ENCODE results near the gene PGRMC1.
"Not testable (repeated sequence)": the region's sequence is repeated elsewhere in the genome, so short reads cannot be mapped to it uniquely, and the experiment has no call there.

The PGRMC1 gene

GRCh38 chrX:119235051-119235511 lies 1.0 kb upstream of the PGRMC1 start:
- DNase-seq (ENCODE audit: low spot score) = no peak

DNA sequence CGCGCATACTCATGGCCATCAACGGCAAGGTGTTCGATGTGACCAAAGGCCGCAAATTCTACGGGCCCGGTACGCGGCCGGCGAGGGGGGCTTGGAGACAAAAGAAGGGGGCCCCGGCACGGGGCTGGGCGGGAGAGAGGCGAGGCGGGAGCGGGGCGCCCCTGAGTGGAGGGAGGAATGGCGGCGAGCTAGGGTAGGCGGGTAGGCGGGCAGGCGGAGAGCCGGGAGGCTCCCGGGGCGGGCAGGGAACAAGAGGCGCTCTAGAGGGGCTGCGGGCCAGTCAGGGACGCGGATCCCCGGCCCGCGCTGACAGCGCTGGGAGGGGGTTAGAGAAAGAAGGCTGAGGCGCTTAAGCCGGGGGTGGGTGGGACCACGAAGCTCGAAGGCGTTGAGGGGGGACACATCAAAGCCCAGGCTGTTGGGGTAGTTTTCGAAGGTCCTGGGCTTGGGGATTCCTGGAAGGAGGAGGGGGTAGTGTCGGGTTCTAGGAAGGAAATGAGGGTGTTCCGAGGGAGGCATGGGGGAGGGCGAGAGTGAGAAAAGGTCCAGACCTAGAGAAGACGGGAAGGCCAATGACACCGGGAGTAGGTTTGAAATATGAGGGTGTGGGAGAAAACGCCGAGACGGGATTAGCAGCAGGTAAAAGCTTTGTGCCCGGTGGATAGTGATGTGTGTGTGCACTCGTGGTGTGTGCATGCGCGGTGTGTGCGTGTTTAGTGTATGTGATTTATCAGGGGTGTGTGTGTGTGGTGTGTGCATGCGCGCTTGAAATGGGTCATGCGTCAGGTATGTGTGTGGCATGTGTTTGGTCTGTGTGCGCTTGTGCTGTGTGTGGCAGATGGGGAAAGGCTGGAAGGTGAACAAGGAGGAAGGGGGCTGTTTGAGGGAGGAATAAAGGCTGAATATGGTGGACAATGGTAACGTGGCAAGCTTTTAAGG lies 807 bp downstream of the PGRMC1 start:
- peak; percentile 7 for DNase-seq (ENCODE audit: low spot score)

DNA sequence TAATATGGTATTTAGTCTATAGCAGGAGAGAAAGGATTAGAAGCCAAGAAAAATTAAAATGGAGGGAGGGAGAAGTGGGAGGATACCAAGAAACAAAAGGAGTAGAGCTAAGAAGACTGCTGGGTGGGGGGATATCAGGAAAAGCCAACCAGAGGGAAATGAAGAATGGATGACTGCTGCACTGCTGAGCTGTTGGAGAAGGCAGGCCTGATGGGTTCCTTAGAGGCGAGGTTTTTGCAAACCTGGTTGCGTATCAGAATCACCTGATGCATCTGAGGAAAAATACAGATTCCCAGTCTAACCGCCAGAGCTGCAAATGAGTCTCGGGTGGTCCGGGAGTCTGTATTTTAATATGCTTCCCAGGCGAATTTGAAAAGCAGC lies 1.5 kb downstream of the PGRMC1 start:
- no peak for DNase-seq (ENCODE audit: low spot score)

DNA sequence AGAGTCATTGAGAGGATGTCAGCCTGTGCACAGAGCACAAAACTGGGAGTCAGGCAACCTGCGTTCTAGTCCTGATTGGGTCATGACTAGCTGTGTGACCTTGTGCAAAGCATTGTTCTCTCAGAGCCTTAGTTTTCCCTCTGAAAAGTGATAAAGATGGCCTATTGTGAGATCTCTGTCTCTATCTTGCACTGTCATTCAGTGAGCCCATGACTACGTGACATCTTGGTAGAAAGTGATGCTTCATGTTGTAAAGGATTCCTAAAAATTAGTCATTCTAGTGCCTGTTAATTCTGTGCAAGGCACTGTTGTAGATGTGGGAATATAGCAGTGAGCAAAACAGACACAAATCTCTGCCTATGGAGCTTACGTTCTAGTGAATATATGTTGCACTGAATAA lies 2.5 kb downstream of the PGRMC1 start:
- DNase-seq (ENCODE audit: low spot score) = no peak

GRCh38 chrX:119240356-119240755 lies 4.3 kb downstream of the PGRMC1 start:
- DNase-seq (ENCODE audit: low spot score) = no peak

- no peak for DNase-seq (ENCODE audit: low spot score)
These were observed 11.6 kb downstream of the PGRMC1 start for GRCh38 chrX:119247702-119248101.

GRCh38 chrX:119249891-119250290 lies 13.8 kb downstream of the PGRMC1 start:
- DNase-seq (ENCODE audit: low spot score) = no peak

DNA sequence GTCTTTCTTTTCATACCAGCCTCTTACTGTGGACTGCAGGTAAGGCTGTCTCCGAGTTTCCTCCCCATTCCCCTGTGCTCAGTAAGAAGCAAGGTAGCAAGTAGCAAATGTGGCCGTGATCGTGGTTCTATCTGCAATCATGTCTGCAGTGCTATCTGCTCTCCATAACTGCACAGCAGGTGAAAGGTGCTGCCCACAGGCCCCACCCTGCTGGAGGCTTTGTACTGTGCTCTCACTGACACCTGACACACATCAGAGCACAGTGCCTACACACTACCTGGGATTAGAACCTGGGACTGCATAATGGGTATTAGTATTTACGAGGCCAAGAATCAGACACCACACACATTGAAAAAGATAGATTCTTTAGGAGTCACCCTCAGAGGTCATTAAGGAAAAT lies 15.3 kb downstream of the PGRMC1 start:
- no peak for DNase-seq (ENCODE audit: low spot score)

DNA sequence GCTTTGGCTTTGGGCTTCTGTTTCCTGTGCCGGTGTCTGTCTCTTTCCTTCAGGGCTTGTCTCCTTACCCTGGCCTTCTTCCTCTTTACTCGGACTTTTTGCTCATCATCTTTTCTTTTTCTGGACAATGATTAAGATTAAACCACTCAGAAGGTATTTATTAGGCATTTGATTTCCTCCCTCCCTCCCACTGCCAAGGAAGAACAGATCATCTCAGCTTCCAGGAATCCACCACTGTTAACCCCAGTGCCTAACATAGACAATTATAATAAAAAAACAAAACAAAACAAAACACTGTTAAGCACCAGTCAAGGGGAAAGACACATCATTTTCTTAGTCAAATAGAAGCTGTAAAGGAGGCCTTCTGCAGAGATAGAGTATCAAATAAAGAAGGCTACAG lies 16.6 kb downstream of the PGRMC1 start:
- no peak for DNase-seq (ENCODE audit: low spot score)

DNA sequence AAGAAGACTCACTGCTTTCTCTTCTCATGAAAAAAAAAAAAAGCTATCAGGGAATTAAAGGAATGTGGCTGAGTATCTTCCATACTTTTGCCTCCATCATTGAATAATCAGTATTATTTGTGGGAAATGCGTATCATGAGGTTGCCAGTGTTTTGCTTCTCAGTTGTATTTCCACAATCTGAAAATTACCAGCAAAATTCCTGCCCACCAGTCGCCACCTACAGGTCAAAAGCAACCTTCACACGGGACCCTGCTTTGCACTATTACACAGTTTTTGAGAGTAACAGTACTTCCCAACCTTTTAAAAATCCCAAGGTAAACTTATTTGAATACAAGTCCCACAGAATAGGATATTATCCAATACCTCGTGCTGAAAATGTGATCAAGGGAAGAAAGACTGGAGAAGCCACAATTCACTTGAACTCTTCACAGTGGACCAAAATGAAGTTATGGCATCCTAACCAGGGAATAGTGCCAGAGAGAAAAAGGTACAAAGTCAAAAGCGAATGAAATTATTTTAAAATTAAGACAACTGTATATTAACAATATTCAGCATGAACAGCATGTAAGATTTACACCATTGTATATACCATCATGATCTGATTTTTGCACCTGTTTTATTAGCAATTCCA lies 30.4 kb downstream of the PGRMC1 start:
- peak; percentile 17 for DNase-seq (ENCODE audit: low spot score)

- not testable (repeated sequence) for DNase-seq (ENCODE audit: low spot score)
These were observed 31.0 kb downstream of the PGRMC1 start for GRCh38 chrX:119267115-119267514.

DNA sequence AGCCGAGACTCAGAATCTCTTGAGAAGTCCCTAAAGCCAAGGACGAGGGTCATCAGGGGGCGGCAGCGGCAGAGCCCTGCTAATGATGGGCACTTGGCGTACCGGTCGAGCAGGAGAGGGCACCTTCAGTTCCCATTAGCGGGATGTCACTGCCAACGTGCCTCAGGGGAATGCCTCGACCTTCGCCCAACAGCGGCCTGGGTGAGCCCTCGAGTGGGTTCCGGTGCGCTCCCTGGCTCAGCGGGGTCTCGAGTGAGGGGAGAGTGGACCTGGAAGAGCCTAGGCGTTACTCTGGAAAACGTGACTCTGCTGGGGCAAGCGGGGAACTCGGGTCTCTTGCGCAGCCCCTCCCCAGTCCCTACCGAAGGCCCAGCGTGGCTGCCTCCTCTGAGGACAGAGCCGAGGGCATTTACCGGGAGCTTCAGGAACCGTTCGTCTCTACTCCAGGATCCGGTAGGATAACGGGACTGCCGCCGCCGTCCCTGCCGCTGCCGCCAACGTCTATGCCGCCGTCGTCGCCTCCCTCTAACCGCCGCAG lies 36.9 kb downstream of the PGRMC1 start:
- no peak for DNase-seq (ENCODE audit: low spot score)

DNA sequence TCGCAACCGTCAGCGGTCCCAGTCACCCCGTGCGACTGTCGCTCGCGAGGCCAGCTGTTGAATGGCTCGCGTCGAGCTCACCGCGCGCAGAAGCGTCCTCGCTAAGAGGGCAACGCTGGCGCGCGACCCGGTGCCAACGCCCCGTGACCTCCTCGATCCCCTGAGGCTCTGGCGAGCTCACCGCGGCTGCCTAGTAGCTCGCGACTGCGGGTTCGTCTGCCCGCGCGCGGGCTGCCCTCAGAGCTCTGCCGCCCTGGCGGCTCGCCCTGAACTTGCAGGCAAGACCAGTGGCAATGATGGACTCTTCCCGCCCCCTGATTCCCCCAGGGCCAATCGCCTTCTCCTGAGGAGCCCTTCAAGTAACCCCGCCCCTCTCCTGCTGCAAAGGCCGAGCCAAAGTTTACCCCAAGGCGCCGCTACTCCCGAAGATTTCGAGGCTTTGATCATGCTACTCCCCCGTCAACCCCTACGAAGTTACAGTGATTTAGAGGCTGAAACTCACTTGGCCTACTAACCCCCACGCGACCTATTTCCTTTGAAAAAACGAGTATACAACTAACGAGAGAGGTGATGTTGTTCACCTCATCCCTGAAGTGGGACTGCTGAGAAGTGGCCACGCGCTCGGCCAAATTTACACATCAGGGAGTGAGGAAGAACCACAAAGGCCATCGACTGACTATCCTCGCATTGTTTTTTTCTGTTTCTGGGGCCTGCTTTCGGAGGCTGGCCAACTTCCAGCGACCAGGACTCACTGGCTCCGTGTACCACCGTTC lies 37.5 kb downstream of the PGRMC1 start:
- DNase-seq (ENCODE audit: low spot score) = peak; percentile 35

DNA sequence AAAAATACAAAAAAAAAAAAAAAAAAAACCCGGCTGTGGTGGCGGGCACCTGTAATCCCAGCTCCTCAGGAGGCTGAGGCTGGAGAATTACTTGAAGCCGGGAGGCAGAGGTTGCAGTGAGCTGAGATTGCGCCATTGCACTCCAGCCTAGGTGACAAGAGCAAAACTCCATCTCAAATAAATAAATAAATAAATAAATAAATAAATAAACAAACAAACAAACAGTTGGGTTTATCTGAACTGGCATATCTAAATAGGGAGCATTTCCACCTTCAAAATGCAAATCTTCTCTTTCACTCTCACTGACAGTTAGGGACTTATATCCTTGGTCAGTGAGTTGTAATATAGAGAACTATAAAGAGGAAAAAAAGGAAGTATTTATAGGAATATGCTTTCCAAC lies 46.3 kb downstream of the PGRMC1 start:
- not testable (repeated sequence) for DNase-seq (ENCODE audit: low spot score)

DNA sequence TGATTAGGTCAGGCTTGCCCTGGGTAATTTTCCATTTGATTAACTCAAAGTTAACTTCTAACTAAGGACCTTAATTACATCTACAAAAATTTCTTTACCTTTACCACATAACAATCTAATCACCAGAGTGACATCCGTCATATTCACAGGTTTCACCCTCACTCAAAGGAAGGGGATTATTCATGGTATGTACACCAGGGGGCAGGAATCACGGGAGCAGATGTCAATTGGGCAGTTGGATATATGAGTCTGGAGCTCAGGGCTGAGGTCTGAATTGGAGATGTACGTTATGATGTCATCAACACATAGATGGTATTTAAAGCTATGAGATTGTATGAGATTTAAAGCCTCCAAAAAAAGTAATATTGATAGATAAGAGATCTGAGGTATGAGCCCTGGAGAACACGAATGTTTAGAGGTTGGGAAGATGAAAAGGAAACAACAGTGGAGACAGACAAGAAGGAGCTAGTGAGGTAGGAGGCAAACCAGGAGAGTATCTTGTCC lies 52.9 kb downstream of the PGRMC1 start:
- DNase-seq (ENCODE audit: low spot score) = no peak

DNA sequence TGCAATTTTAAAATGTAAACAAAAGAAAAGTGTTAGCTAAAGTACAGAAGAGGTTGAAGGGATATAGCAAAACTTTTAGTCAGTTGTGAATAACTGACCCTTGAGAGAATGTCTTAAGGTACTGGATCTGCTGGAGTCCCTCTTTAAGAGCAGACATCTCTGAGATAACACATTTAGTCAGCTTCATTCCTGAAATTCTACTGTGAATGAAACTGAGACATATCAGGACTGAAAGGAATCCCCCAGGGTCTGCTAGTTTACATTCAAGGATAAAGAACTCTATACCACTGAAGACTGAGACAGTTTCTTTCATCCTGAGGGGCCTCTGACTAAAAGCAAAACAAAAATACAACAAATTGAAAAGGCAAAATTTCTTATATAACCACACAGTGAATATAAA lies 54.4 kb downstream of the PGRMC1 start:
- no peak for DNase-seq (ENCODE audit: low spot score)

GRCh38 chrX:119291246-119291645 lies 55.2 kb downstream of the PGRMC1 start:
- not testable (repeated sequence) for DNase-seq (ENCODE audit: low spot score)

DNA sequence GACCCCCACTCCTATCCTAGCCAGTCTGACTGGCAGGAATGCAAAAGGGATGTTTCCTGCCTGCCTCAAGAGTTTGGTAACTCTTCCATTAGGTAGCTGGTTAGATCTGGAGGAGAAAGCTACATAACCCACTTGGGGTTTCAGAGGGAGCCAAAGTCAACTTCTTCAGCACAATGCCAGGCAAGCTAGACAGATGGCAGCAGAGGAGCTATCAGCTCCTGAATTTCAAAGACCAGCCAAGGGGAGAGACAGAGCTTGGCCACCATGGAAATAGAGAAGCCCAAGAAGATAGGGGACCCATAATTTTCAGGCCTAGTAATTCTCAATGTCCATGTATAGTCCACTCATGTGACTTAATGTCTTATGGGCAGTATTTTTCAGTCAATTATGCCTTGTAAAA lies 56.4 kb downstream of the PGRMC1 start:
- DNase-seq (ENCODE audit: low spot score) = no peak

Measured in CD4-positive, alpha-beta T cell treated with Interleukin-6 at 100 ng/mL for 8 hours (primary cell).